Measurements from ENCODE around the gene INAFM2.
A peak's percentile ranks its signal among the peaks of the same experiment; 100 is the strongest.

INAFM2 gene

DNA sequence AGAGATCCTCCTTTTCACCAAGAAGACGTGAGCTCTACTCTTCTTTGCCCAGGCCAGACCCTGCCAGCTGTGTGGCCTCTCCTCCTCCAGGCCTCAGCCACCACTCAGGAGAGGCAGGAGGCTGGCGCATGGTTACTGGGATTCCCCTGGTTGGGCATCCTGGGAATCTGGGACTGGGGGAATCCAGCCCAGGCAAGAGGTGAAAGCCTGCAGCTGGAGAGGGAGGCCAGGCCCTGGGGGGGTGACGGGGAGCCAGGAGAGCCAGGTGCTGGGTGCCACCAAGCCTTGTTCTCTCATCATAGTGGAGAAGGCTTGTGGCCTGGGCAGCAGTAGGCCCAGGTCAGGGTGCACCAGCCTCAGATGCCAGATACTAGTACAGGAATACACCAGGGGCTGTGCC is 11.0 kb downstream of the INAFM2 start:
- Histone ChIP-seq H4K20me1 (ENCODE audit: insufficient read depth) (no peaks in the 10 kb centered on the region), H3K4me3 (IDR thresholded peaks at IDR 0.05; ENCODE audit: insufficient read depth, low read depth, low read length) (no peak overlapping the region), H3K4me2 (no peak overlapping the region), H3K27ac (no peak overlapping the region), H3K79me2 (ENCODE audit: insufficient read depth, low read depth) (no peaks in the 10 kb centered on the region), H3K27me3 (ENCODE audit: insufficient read depth, low read depth) (no peaks in the 10 kb centered on the region), H3K4me1 (ENCODE audit: low read depth, poor library complexity, severe bottlenecking) (peaks cover 33% of the 10 kb centered on the region), H3K9ac (no peak overlapping the region), H3K36me3 (ENCODE audit: insufficient read depth) (no peaks in the 10 kb centered on the region), H2AFZ (ENCODE audit: low read depth) (no peak overlapping the region)
- TF ChIP-seq, protein P1, sequence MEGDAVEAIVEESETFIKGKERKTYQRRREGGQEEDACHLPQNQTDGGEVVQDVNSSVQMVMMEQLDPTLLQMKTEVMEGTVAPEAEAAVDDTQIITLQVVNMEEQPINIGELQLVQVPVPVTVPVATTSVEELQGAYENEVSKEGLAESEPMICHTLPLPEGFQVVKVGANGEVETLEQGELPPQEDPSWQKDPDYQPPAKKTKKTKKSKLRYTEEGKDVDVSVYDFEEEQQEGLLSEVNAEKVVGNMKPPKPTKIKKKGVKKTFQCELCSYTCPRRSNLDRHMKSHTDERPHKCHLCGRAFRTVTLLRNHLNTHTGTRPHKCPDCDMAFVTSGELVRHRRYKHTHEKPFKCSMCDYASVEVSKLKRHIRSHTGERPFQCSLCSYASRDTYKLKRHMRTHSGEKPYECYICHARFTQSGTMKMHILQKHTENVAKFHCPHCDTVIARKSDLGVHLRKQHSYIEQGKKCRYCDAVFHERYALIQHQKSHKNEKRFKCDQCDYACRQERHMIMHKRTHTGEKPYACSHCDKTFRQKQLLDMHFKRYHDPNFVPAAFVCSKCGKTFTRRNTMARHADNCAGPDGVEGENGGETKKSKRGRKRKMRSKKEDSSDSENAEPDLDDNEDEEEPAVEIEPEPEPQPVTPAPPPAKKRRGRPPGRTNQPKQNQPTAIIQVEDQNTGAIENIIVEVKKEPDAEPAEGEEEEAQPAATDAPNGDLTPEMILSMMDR (conservative IDR thresholded peaks at IDR 0.05; ENCODE audit: low read depth, low read length): no peak

DNA sequence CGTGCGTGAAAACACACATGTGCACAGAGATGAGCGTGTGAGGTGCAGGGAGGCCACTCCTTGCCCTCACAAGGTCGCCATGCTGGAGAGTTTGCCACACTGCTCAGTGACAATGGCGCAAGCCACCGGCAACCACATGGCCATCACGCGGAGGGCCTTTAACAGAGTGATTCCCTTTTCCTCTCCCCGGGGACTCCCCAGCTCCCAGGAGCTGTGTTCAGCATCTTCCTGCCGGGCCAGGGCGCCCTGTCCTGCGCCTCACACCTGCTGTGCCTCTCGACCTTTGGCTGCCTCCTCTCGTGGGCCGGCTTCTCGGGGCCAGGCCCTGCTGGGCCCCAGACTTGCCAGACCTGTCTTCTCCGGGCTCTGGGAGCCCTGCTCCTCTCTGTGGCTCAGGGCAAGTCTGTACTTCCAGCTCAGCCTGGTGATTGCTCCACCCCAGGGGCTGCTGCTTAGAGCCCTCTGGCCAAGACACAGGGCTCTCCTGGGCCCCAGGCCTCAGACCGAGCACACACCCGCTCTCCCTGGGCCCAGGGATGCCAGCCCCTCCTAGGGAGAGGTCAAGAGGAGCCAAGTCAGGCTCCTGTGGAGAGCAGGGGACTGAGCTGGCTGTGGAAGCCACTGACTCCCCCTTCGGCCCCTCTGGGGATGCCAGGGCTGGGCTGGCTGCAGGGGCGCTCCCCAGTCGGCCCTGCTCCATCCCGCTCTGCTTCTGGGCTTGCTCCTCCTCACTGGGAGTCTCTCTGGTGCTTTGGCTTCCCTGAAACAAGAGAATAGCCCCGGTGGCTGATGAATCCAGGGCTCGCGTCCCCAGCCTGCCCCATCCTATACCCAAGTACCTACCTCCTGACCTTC is 11.7 kb downstream of the INAFM2 start:
- no peak overlapping the region for H3K27ac ChIP-seq
- H3K4me1 ChIP-seq (ENCODE audit: low read depth, poor library complexity, severe bottlenecking): peaks cover 27% of the 10 kb centered on the region
- no peak overlapping the region for H3K4me2 ChIP-seq
- no peak overlapping the region for H3K4me3 ChIP-seq (IDR thresholded peaks at IDR 0.05; ENCODE audit: insufficient read depth, low read depth, low read length)
- H4K20me1 ChIP-seq (ENCODE audit: insufficient read depth): no peaks in the 10 kb centered on the region
- no peaks in the 10 kb centered on the region for H3K36me3 ChIP-seq (ENCODE audit: insufficient read depth)
- H3K9ac ChIP-seq: no peak overlapping the region
- no peaks in the 10 kb centered on the region for H3K79me2 ChIP-seq (ENCODE audit: insufficient read depth, low read depth)
- TF ChIP-seq, protein P1 (conservative IDR thresholded peaks at IDR 0.05; ENCODE audit: low read depth, low read length): no peak
- H3K27me3 ChIP-seq (ENCODE audit: insufficient read depth, low read depth): no peaks in the 10 kb centered on the region
- H2AFZ ChIP-seq (ENCODE audit: low read depth): no peak overlapping the region

- no peaks in the 10 kb centered on the region for H3K36me3 ChIP-seq (ENCODE audit: insufficient read depth)
- H3K4me2 ChIP-seq: peak overlapping the region; percentile 39; the same call in 1 of the 2 replicates
- peak overlapping the region; percentile 34; the same call in 1 of the 2 replicates for H2AFZ ChIP-seq (ENCODE audit: low read depth)
- no peaks in the 10 kb centered on the region for H3K79me2 ChIP-seq (ENCODE audit: insufficient read depth, low read depth)
- H3K4me1 ChIP-seq (ENCODE audit: low read depth, poor library complexity, severe bottlenecking): peaks cover 19% of the 10 kb centered on the region
- TF ChIP-seq, protein P1 (conservative IDR thresholded peaks at IDR 0.05; ENCODE audit: low read depth, low read length): no peak
- H4K20me1 ChIP-seq (ENCODE audit: insufficient read depth): no peaks in the 10 kb centered on the region
- no peak overlapping the region for H3K27ac ChIP-seq
- no peak overlapping the region for H3K4me3 ChIP-seq (IDR thresholded peaks at IDR 0.05; ENCODE audit: insufficient read depth, low read depth, low read length)
- no peaks in the 10 kb centered on the region for H3K27me3 ChIP-seq (ENCODE audit: insufficient read depth, low read depth)
- no peak overlapping the region for H3K9ac ChIP-seq
Observed at GRCh38 chr15:40335938-40336743, 12.6 kb downstream of the INAFM2 start.

DNA sequence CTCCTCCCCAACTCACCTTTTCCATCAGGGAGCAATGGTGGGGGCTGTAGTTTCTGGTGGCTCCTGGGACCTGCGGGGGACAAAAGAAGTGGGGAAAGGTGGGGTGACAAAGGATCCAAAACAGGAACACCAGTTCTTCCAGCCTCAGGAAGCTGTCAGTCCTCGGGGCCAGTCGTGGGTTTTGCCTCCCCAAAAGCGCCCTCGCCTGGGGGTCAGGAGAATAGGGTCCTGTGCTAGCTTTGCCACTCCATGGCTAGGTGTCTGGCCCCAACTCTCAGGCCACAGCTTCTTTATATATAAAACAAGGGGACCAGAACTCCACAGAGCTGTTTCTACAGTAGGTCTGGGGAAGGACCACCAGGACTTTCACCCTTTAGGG is 13.2 kb downstream of the INAFM2 start:
- Histone ChIP-seq H3K4me1 (ENCODE audit: low read depth, poor library complexity, severe bottlenecking) (peaks cover 19% of the 10 kb centered on the region), H2AFZ (ENCODE audit: low read depth) (peak overlapping the region; percentile 34), H3K27ac (no peak overlapping the region), H3K79me2 (ENCODE audit: insufficient read depth, low read depth) (no peaks in the 10 kb centered on the region), H3K36me3 (ENCODE audit: insufficient read depth) (no peaks in the 10 kb centered on the region), H3K4me3 (IDR thresholded peaks at IDR 0.05; ENCODE audit: insufficient read depth, low read depth, low read length) (no peak overlapping the region), H3K27me3 (ENCODE audit: insufficient read depth, low read depth) (no peaks in the 10 kb centered on the region), H3K9ac (no peak overlapping the region), H4K20me1 (ENCODE audit: insufficient read depth) (no peaks in the 10 kb centered on the region), H3K4me2 (peak overlapping the region; percentile 39; the same call in 1 of the 2 replicates)
- TF ChIP-seq, protein P1 (conservative IDR thresholded peaks at IDR 0.05; ENCODE audit: low read depth, low read length): peak; percentile 51
